ENCODE data around the gene GPATCH1. TPM values are rescaled to one million over a fixed set of nuclear protein-coding genes. Genes with fewer than 3 reads are reported as not detected.

The GPATCH1 gene
- total and polyA plus RNA-seq, 2 of the 13 experiments (the other 11 are each of a cell fraction or from before 2014, with no cell fraction given), result 6.8 to 6.9 TPM

DNA sequence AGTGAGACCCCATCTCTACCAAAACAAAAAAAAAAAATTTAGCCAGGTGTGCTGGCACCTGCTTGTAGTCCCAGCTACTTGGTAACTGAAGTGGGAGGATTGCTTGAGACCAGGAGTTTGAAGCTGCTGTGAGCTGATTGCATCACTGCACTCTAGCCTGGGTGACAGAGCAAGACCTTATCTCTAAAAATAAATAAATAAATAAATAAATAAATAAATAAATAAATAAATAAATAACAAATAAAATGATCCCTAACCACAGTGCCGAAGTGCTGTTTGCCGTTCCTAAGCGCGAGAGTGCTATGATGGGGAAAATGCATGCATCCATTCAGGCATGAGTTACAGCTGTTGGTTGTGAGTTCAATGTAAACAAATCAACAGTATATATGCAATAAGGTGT lies 78.2 kb downstream of the GPATCH1 start:
- no peak overlapping the region for H3K4me2 ChIP-seq (ENCODE audit: low read depth, low read length)
- intact Hi-C loops (cut with micrococcal nuclease; ENCODE audit: unreplicated experiment), result no loop called here
- no peak for DNase-seq (ENCODE audit: low spot score)
- in situ Hi-C loops (cut with HindIII; ENCODE audit: extremely low pct_ligation_motif_present, low pct_unique_long_range_greater_than_20kb), result no loop called here
- H2AFZ ChIP-seq (ENCODE audit: low read length), result no peak overlapping the region
- POLR2A ChIA-PET, result interaction anchor here (5.1 kb wide), 1 partner anchor 17 kb away, joined by 46 read pairs; no protein-coding TSS in a partner anchor
- ATAC-seq, result no peak
- H4K20me1 ChIP-seq (ENCODE audit: insufficient read depth, low read length), result no peaks in the 10 kb centered on the region
- no peaks in the 10 kb centered on the region for H3K36me3 ChIP-seq (replicated peaks in 1 of 2; ENCODE audit: control insufficient read depth in 1 of 2, insufficient read depth in 2 of 2, low read length in 2 of 2)
- no TSS peak for BruUV-seq (replicated peaks)
- no peaks in the 10 kb centered on the region for H3K27me3 ChIP-seq (ENCODE audit: control insufficient read depth in 1 of 2, insufficient read depth in 2 of 2, low read length in 2 of 2)
- no peaks in the 10 kb centered on the region for H3K79me2 ChIP-seq (ENCODE audit: insufficient read depth, low read length)
- H3K4me3 ChIP-seq (replicated peaks in 1 of 3; ENCODE audit: insufficient read depth in 1 of 3, low read depth in 2 of 3, low read length in 3 of 3), result no peak overlapping the region
- 64% methylated on average over 4 of the region's 4 CpGs for WGBS (ENCODE audit: low lambda C conversion rate)
- no peak for FAIRE-seq
- H3K27ac ChIP-seq (ENCODE audit: extremely low read length, insufficient read depth, low read length), result no peak overlapping the region
- no peak for TF ChIP-seq ZNF607 (CRISPR knock-in tag; IDR thresholded peaks at IDR 0.05; ENCODE audit: borderline replicate concordance)
- no peak for TF ChIP-seq DPF2 (CRISPR knock-in tag; IDR thresholded peaks at IDR 0.05; ENCODE audit: borderline replicate concordance, low read depth)
- no peak for TF ChIP-seq HNRNPUL1 (IDR thresholded peaks at IDR 0.05; ENCODE audit: low read depth, low read length)
- no peak for TF ChIP-seq FOXJ3 (CRISPR knock-in tag; IDR thresholded peaks at IDR 0.05; ENCODE audit: borderline replicate concordance)
- TF ChIP-seq, protein P1, sequence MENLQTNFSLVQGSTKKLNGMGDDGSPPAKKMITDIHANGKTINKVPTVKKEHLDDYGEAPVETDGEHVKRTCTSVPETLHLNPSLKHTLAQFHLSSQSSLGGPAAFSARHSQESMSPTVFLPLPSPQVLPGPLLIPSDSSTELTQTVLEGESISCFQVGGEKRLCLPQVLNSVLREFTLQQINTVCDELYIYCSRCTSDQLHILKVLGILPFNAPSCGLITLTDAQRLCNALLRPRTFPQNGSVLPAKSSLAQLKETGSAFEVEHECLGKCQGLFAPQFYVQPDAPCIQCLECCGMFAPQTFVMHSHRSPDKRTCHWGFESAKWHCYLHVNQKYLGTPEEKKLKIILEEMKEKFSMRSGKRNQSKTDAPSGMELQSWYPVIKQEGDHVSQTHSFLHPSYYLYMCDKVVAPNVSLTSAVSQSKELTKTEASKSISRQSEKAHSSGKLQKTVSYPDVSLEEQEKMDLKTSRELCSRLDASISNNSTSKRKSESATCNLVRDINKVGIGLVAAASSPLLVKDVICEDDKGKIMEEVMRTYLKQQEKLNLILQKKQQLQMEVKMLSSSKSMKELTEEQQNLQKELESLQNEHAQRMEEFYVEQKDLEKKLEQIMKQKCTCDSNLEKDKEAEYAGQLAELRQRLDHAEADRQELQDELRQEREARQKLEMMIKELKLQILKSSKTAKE (CRISPR knock-in tag; IDR thresholded peaks at IDR 0.05; ENCODE audit: borderline replicate concordance), result no peak
- TF ChIP-seq SRF (IDR thresholded peaks at IDR 0.05; ENCODE audit: low read depth, low read length), result no peak
- TF ChIP-seq HIVEP1 (CRISPR knock-in tag; IDR thresholded peaks at IDR 0.05), result no peak
- no peak for TF ChIP-seq ZNF329 (CRISPR knock-in tag; IDR thresholded peaks at IDR 0.05; ENCODE audit: low read depth)
- no peak for TF ChIP-seq MAFG (CRISPR knock-in tag; IDR thresholded peaks at IDR 0.05)
- TF ChIP-seq ZNF10 (CRISPR knock-in tag; IDR thresholded peaks at IDR 0.05; ENCODE audit: borderline replicate concordance, low read depth), result no peak
- peaks cover 53% of the 10 kb centered on the region for H3K4me1 ChIP-seq (ENCODE audit: insufficient read depth, low read length)
- no peak overlapping the region for H3K9ac ChIP-seq (ENCODE audit: insufficient read depth, low read depth, low read length)
- H3K9me3 ChIP-seq (ENCODE audit: low read length), result no peaks in the 10 kb centered on the region
- CTCF ChIA-PET (ENCODE audit: low intra/inter-chr PET ratio, low total read pairs), result no interaction called here
